GM12801 (cell line): ENCODE data around the gene COL25A1.

Source experiments
- CTCF ChIP-seq: IDR thresholded peaks from one replicate; pipeline ENCODE4 v1.5.1; 2011; ENCODE audit warnings: control low read depth; ENCODE audit not compliant: insufficient read length; ENCODE audit errors: extremely low read depth

COL25A1 gene

DNA sequence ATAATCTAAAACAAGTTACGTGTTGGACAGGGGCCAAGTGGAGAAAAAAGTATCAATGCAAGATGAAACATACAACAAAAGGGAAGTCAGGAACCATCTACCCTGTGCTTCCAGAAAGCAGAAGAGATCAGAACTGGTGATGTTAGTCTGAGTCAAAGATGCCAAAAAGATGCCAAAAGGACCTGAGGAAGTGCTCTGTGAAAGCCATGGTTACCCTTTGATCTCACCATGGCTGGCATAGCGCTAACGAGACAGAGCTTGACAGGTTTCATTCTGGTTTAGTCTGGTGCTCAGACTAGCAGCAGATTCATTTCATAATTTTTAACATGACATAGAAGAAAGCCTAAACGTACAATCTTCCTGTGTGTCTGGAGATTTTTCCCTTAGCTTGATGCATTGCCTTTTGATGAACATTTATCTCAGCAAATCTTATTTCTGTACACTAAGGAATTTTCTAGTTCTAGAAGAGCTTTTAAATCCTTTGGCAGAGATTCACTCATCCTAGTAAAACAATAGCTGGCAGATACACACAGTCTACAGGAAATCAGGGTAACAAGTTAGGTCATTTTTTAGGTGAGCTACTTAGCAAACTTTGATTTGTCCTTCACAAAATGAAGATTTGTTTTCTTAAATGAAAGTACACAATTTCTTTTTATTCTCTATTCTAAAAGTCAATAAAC lies 87.7 kb downstream of the COL25A1 start:
- no peak for TF ChIP-seq CTCF

- TF ChIP-seq CTCF, result no peak
These were observed 89.4 kb downstream of the COL25A1 start for GRCh38 chr4:109213056-109213455.

DNA sequence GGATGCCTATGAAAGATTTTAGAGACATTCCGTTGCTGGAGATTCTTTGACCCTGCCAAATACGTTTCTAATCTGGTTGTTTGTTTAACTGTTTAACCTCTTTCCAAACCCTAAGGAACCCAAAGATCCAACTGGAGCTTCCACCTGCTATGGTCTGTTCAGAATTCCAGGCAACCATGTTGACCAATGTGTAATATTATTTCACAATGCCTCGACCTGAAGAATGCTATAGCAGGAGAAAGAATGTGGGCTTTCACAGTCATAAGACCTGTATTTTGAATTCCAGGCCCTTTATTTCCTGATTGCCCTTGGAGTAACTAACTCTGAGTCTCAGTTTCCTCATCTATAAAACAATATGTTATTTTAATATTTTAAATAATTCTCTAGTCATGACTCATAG lies 90.8 kb downstream of the COL25A1 start:
- TF ChIP-seq CTCF, result no peak

DNA sequence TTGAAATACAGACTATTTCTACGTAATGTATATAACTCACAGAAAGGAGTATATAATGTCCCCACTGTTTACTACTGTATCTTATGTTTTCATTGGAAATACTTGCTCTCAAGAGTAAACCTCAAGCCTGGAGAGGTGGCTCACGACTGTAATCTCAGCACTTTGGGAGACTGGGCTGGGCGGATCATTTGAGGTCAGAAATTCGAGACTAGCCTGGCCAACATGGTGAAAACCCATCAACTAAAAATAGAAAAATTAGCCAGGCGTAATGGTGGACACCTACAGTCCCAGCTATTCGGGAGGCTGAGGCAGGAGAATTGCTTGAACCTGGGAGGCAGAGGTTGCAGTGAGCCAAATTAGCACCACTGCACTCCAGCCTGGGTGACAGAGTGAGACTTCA lies 92.8 kb downstream of the COL25A1 start:
- TF ChIP-seq CTCF, result no peak

GRCh38 chr4:109207898-109208297 lies 94.6 kb downstream of the COL25A1 start:
- TF ChIP-seq CTCF, result no peak

GRCh38 chr4:109207061-109207460 lies 95.4 kb downstream of the COL25A1 start:
- no peak for TF ChIP-seq CTCF

- no peak for TF ChIP-seq CTCF
These were observed 95.8 kb downstream of the COL25A1 start for GRCh38 chr4:109206620-109207019.
